HEK293 (cell line): Measurements from ENCODE around the gene PID1.

Source experiments
- ATF2 ChIP-seq: fragments of 450-650 bp; formaldehyde crosslinking; IDR thresholded peaks from 2 replicates; pipeline ENCODE4 v1.5.1; 2016; ENCODE audit warnings: missing biosample characterization, missing genetic modification characterization, low read depth
- CTCF ChIP-seq: fragments of 450-650 bp; formaldehyde crosslinking; IDR thresholded peaks from 2 replicates; pipeline ENCODE4 v1.5.1; 2016; ENCODE audit warnings: missing biosample characterization, missing genetic modification characterization
- KLF17 ChIP-seq: fragments of 450-650 bp; formaldehyde crosslinking; IDR thresholded peaks from 2 replicates; pipeline ENCODE4 v1.5.1; 2016; ENCODE audit warnings: missing biosample characterization, missing genetic modification characterization
- PATZ1 ChIP-seq: fragments of 450-650 bp; formaldehyde crosslinking; IDR thresholded peaks from 2 replicates; pipeline ENCODE4 v1.5.1; 2016; ENCODE audit warnings: missing biosample characterization, missing genetic modification characterization
- SETDB1 ChIP-seq: IDR thresholded peaks from one replicate; pipeline ENCODE4 v1.6.1; 2017; ENCODE audit warnings: mild to moderate bottlenecking, low read length, moderate library complexity, mixed read lengths; ENCODE audit not compliant: insufficient read length
- YY1 ChIP-seq: fragments of 450-650 bp; formaldehyde crosslinking; IDR thresholded peaks from 2 replicates; pipeline ENCODE4 v1.5.1; 2018; ENCODE audit warnings: missing biosample characterization, missing genetic modification characterization
- ZBTB6 ChIP-seq: fragments of 450-650 bp; formaldehyde crosslinking; IDR thresholded peaks from 2 replicates; pipeline ENCODE4 v1.5.1; 2017; ENCODE audit warnings: missing biosample characterization, missing genetic modification characterization
- ZNF16 ChIP-seq: fragments of 450-650 bp; formaldehyde crosslinking; IDR thresholded peaks from 2 replicates; pipeline ENCODE4 v1.5.1; 2016; ENCODE audit warnings: low read depth, missing biosample characterization, missing genetic modification characterization
- ZNF280D ChIP-seq: fragments of 450-650 bp; formaldehyde crosslinking; IDR thresholded peaks from 2 replicates; pipeline ENCODE4 v1.5.1; 2016; ENCODE audit warnings: missing biosample characterization, missing genetic modification characterization
- ZNF292 ChIP-seq: fragments of 450-650 bp; formaldehyde crosslinking; IDR thresholded peaks from 2 replicates; pipeline ENCODE4 v1.5.1; 2016; ENCODE audit warnings: low read depth, missing biosample characterization, missing genetic modification characterization, borderline replicate concordance
- ZNF398 ChIP-seq: fragments of 450-650 bp; formaldehyde crosslinking; IDR thresholded peaks from 2 replicates; pipeline ENCODE4 v1.5.1; 2017; ENCODE audit warnings: missing biosample characterization, missing genetic modification characterization

- TF ChIP-seq ZNF292 (no peak), KLF17 (tag by site-specific recombination) (no peak), SETDB1 (no peak), CTCF (tag by site-specific recombination) (no peak), ZNF16 (tag by site-specific recombination) (no peak), ZNF398 (tag by site-specific recombination) (no peak), ZNF280D (tag by site-specific recombination) (no peak), ZBTB6 (no peak), ATF2 (tag by site-specific recombination) (no peak), PATZ1 (no peak), YY1 (tag by site-specific recombination) (no peak)
Measured at GRCh38 chr2:229297247-229297646, 26.2 kb upstream of the PID1 start.
